Neural cell (in vitro differentiated cells): ENCODE results near the gene NPSR1. TPM values are rescaled to one million over a fixed set of nuclear protein-coding genes. Genes with fewer than 3 reads are reported as not detected.

ENCODE experiments used
- H2AFZ ChIP-seq: fragments of 200-600, 300-800 bp; sonication (generic), shearing (Covaris generic); 2 replicates; pipeline ENCODE4 v1.6.0; 2014; ENCODE audit warnings: low read depth, mild to moderate bottlenecking, antibody characterized with exemption, low read length, moderate library complexity
- H3F3A ChIP-seq: fragments of 200-600 bp; shearing (Covaris generic); 2 replicates; pipeline ENCODE4 v1.6.1; 2016; ENCODE audit warnings: mild to moderate bottlenecking, moderate library complexity, mixed read lengths, antibody characterized with exemption, low read length; ENCODE audit not compliant: insufficient read depth, poor library complexity, severe bottlenecking
- H3K27ac ChIP-seq: fragments of 200-600, 300-800 bp; sonication (generic), shearing (Covaris generic); 2 replicates; pipeline ENCODE4 v1.5.1; 2014; ENCODE audit warnings: mild to moderate bottlenecking, low read length, moderate library complexity
- H3K27me3 ChIP-seq: fragments of 300-800, 200-600 bp; sonication (generic), shearing (Covaris generic); 2 replicates; pipeline ENCODE4 v1.6.0; 2014; ENCODE audit warnings: mild to moderate bottlenecking, low read depth, low read length, moderate library complexity; ENCODE audit not compliant: insufficient read depth
- H3K36me3 ChIP-seq: fragments of 300-800, 200-600 bp; sonication (generic), shearing (Covaris generic); 2 replicates; pipeline ENCODE4 v1.5.1; 2014; ENCODE audit warnings: mild to moderate bottlenecking, antibody characterized with exemption, low read length, moderate library complexity; ENCODE audit not compliant: insufficient read depth
- H3K4me2 ChIP-seq: fragments of 300-800, 200-600 bp; sonication (generic), shearing (Covaris generic); 2 replicates; pipeline ENCODE4 v1.6.0; 2014; ENCODE audit warnings: mild to moderate bottlenecking, low read length
- H3K4me3 ChIP-seq: fragments of 300-800, 200-600 bp; sonication (generic), shearing (Covaris generic); 2 replicates; pipeline ENCODE4 v1.5.1; 2014; ENCODE audit warnings: mild to moderate bottlenecking, low read length, moderate library complexity
- H3K79me2 ChIP-seq: fragments of 200-600 bp; shearing (Covaris generic); replicated peaks from 2 replicates; pipeline ENCODE4 v1.6.0; 2014; ENCODE audit warnings: mild to moderate bottlenecking, low read length, moderate library complexity; ENCODE audit not compliant: insufficient read depth
- H3K9ac ChIP-seq: fragments of 300-800, 200-600 bp; sonication (generic), shearing (Covaris generic); 2 replicates; pipeline ENCODE4 v1.6.1; 2016; ENCODE audit warnings: mild to moderate bottlenecking, low read length, mixed read lengths
- H3K9me2 ChIP-seq: fragments of 200-600 bp; shearing (Covaris generic); 2 replicates; pipeline ENCODE4 v1.6.1; 2016; ENCODE audit warnings: mild to moderate bottlenecking, low read length, mixed read lengths; ENCODE audit not compliant: insufficient read depth
- H3K9me3 ChIP-seq: fragments of 200-600, 300-800 bp; sonication (generic), shearing (Covaris generic); 2 replicates; pipeline ENCODE4 v1.6.1; 2016; ENCODE audit warnings: mild to moderate bottlenecking, mixed run types, low read length, moderate library complexity, mixed read lengths
- H4K20me1 ChIP-seq: fragments of 200-600 bp; shearing (Covaris generic); 2 replicates; pipeline ENCODE4 v1.6.1; 2016; ENCODE audit warnings: mild to moderate bottlenecking, mixed run types; ENCODE audit not compliant: insufficient read depth
- CTCF ChIP-seq: fragments of 450-650 bp; IDR thresholded peaks from 2 replicates; pipeline ENCODE4 v1.5.1; 2014; ENCODE audit warnings: antibody characterized with exemption, mild to moderate bottlenecking, moderate library complexity; ENCODE audit not compliant: poor library complexity, severe bottlenecking
- EP300 ChIP-seq: fragments of 450-650 bp; conservative IDR thresholded peaks from 2 replicates; pipeline ENCODE4 v1.6.1; 2014; ENCODE audit warnings: antibody characterized with exemption, mild to moderate bottlenecking, moderate library complexity; ENCODE audit not compliant: poor library complexity, severe bottlenecking
- EZH2 ChIP-seq: fragments of 200-600, 300-800 bp; shearing (Covaris generic), sonication (generic); IDR thresholded peaks from 2 replicates; pipeline ENCODE4 v1.6.1; 2014; ENCODE audit warnings: antibody characterized with exemption, low read length, borderline replicate concordance, mild to moderate bottlenecking; ENCODE audit not compliant: insufficient read depth, poor library complexity, severe bottlenecking
- MXI1 ChIP-seq: fragments of 450-650 bp; conservative IDR thresholded peaks from 2 replicates; pipeline ENCODE4 v1.6.1; 2014; ENCODE audit warnings: antibody characterized with exemption, mild to moderate bottlenecking; ENCODE audit not compliant: poor library complexity, severe bottlenecking
- POLR2AphosphoS5 ChIP-seq: IDR thresholded peaks from 2 replicates; pipeline ENCODE4 v1.6.1; 2012
- RAD21 ChIP-seq: fragments of 450-650 bp; conservative IDR thresholded peaks from 2 replicates; pipeline ENCODE4 v1.6.1; 2014; ENCODE audit warnings: antibody characterized with exemption, mild to moderate bottlenecking, moderate library complexity
- REST ChIP-seq: IDR thresholded peaks from 2 replicates; pipeline ENCODE4 v1.6.1; 2012; ENCODE audit warnings: borderline replicate concordance
- SMC3 ChIP-seq: fragments of 450-650 bp; conservative IDR thresholded peaks from 2 replicates; pipeline ENCODE4 v1.6.1; 2014; ENCODE audit warnings: antibody characterized with exemption, mild to moderate bottlenecking, moderate library complexity; ENCODE audit not compliant: poor library complexity
- TAF1 ChIP-seq: IDR thresholded peaks from 2 replicates; pipeline ENCODE4 v1.6.1; 2012; ENCODE audit warnings: low read depth
- polyA plus RNA-seq: library from polyadenylated mRNA; depleted of rRNA; stranded (reverse); fragments of >200 nt; gene quantifications from 2 replicates; pipeline ENCODE4 v1.2.3, GENCODE V29; 2014

Gene NPSR1
- polyA plus RNA-seq, 1 donor from 2014 or later: not detected

GRCh38 chr7:34653787-34654186, 4.2 kb upstream of the NPSR1 start:
- no peaks in the 10 kb centered on the region for H3K9me2 ChIP-seq
- H3K4me2 ChIP-seq: no peak overlapping the region
- H3K79me2 ChIP-seq: no peaks in the 10 kb centered on the region
- no peak for TF ChIP-seq SMC3
- no peak for TF ChIP-seq CTCF
- no peak for TF ChIP-seq EZH2
- TF ChIP-seq EP300: no peak
- no peak for TF ChIP-seq MXI1
- no peak for TF ChIP-seq REST
- TF ChIP-seq RAD21: no peak
- TF ChIP-seq TAF1: no peak
- TF ChIP-seq POLR2AphosphoS5: no peak
- H3K27ac ChIP-seq: no peak overlapping the region
- no peaks in the 10 kb centered on the region for H4K20me1 ChIP-seq
- no peaks in the 10 kb centered on the region for H3F3A ChIP-seq
- no peak overlapping the region for H2AFZ ChIP-seq
- H3K36me3 ChIP-seq: no peaks in the 10 kb centered on the region
- H3K4me3 ChIP-seq: no peak overlapping the region
- H3K9me3 ChIP-seq: peaks cover 6% of the 10 kb centered on the region
- H3K27me3 ChIP-seq: no peaks in the 10 kb centered on the region
- H3K9ac ChIP-seq: no peak overlapping the region

- H3K4me2 ChIP-seq: no peak overlapping the region
- peaks cover 6% of the 10 kb centered on the region for H3K9me3 ChIP-seq
- no peak overlapping the region for H3K9ac ChIP-seq
- no peak overlapping the region for H3K4me3 ChIP-seq
- H3K36me3 ChIP-seq: no peaks in the 10 kb centered on the region
- H3F3A ChIP-seq: no peaks in the 10 kb centered on the region
- no peaks in the 10 kb centered on the region for H3K9me2 ChIP-seq
- no peaks in the 10 kb centered on the region for H4K20me1 ChIP-seq
- TF ChIP-seq RAD21 (no peak), POLR2AphosphoS5 (no peak), SMC3 (no peak), EZH2 (no peak), TAF1 (no peak), MXI1 (no peak), EP300 (no peak), CTCF (no peak), REST (no peak)
- H3K27ac ChIP-seq: no peak overlapping the region
- H3K79me2 ChIP-seq: no peaks in the 10 kb centered on the region
- no peaks in the 10 kb centered on the region for H3K27me3 ChIP-seq
- no peak overlapping the region for H2AFZ ChIP-seq
Observed at GRCh38 chr7:34655384-34655783, 2.6 kb upstream of the NPSR1 start.
